GM21447 (cell line): Measurements from ENCODE around the gene PIP5K1B.

Experiments
- ATAC-seq: cut with Tn5 transposase; IDR thresholded peaks from one replicate; pipeline ENCODE4 v1.9.1; 2021; ENCODE audit not compliant: unreplicated experiment

The PIP5K1B gene

GRCh38 chr9:68942790-68943189 is 237.8 kb downstream of the PIP5K1B start:
- ATAC-seq, result no peak

GRCh38 chr9:68947015-68947414 is 242.0 kb downstream of the PIP5K1B start:
- ATAC-seq, result no peak

- no peak for ATAC-seq
Observed at GRCh38 chr9:68947842-68948569, 243.0 kb downstream of the PIP5K1B start.

GRCh38 chr9:68949271-68950000 is 244.4 kb downstream of the PIP5K1B start:
- ATAC-seq, result no peak

- ATAC-seq, result no peak
Observed at GRCh38 chr9:68950188-68950587, 245.1 kb downstream of the PIP5K1B start.

- no peak for ATAC-seq
Observed at GRCh38 chr9:68950689-68951088, 245.6 kb downstream of the PIP5K1B start.

- ATAC-seq, result peak; percentile 76
Observed at GRCh38 chr9:68951879-68952659, 247.0 kb downstream of the PIP5K1B start.

GRCh38 chr9:68953771-68954170 is 248.7 kb downstream of the PIP5K1B start:
- no peak for ATAC-seq

- no peak for ATAC-seq
Observed at GRCh38 chr9:68955330-68955729, 250.3 kb downstream of the PIP5K1B start.

GRCh38 chr9:68957479-68957878 is 252.4 kb downstream of the PIP5K1B start:
- ATAC-seq, result no peak

GRCh38 chr9:68961587-68961986 is 256.5 kb downstream of the PIP5K1B start:
- no peak for ATAC-seq

GRCh38 chr9:68963416-68963815 is 258.4 kb downstream of the PIP5K1B start:
- ATAC-seq, result no peak

- no peak for ATAC-seq
Observed at GRCh38 chr9:68964102-68964541, 259.1 kb downstream of the PIP5K1B start.

GRCh38 chr9:68964765-68965164 is 259.7 kb downstream of the PIP5K1B start:
- ATAC-seq, result no peak

GRCh38 chr9:68966496-68966944 is 261.5 kb downstream of the PIP5K1B start:
- peak; percentile 69 for ATAC-seq

- no peak for ATAC-seq
Observed at GRCh38 chr9:68967800-68968199, 262.8 kb downstream of the PIP5K1B start.

GRCh38 chr9:68969538-68969937 is 264.5 kb downstream of the PIP5K1B start:
- ATAC-seq, result no peak

- no peak for ATAC-seq
Observed at GRCh38 chr9:68970151-68970550, 265.1 kb downstream of the PIP5K1B start.

- ATAC-seq, result no peak
Observed at GRCh38 chr9:68973619-68974018, 268.6 kb downstream of the PIP5K1B start.

- ATAC-seq, result peak; percentile 87
Observed at GRCh38 chr9:68974431-68974830, 269.4 kb downstream of the PIP5K1B start.

- ATAC-seq, result no peak
Observed at GRCh38 chr9:68974901-68975300, 269.9 kb downstream of the PIP5K1B start.
